Tibial nerve (tissue), 4 donors: ENCODE measurements around the gene POSTN.

Source experiments
- CTCF ChIP-seq, 5 experiments: fragments of 200-600 bp in 3 of 5; fragments of 450-650 bp in 2 of 5; sonication (generic) in 3 of 5; IDR thresholded peaks; one replicate each; pipeline ENCODE4 v1.5.1; 2016 to 2019; ENCODE audit warnings: antibody characterized with exemption in 5 of 5, mild to moderate bottlenecking in 3 of 5, moderate library complexity in 2 of 5
- EP300 ChIP-seq, 2 donors: sonication (generic); formaldehyde crosslinking; IDR thresholded peaks; one replicate each; pipeline ENCODE4 v1.6.1; 2017; ENCODE audit warnings: antibody characterized with exemption in 2 of 2, mild to moderate bottlenecking in 1 of 2
- POLR2A ChIP-seq, 2 donors: fragments of 450-650 bp; IDR thresholded peaks; one replicate each; pipeline ENCODE4 v1.6.1; 2017; ENCODE audit warnings: antibody characterized with exemption in 2 of 2, mild to moderate bottlenecking in 2 of 2, moderate library complexity in 2 of 2

GRCh38 chr13:37594550-37594949 is 4.0 kb downstream of the POSTN start:
- TF ChIP-seq CTCF (IDR thresholded peaks at IDR 0.05) (no peak), POLR2A (IDR thresholded peaks at IDR 0.05) (no peak), EP300 (IDR thresholded peaks at IDR 0.05) (no peak)
